ENCODE data around the gene PTPRD. TPM values are rescaled to one million over a fixed set of nuclear protein-coding genes. Genes with fewer than 3 reads are reported as not detected.

The PTPRD gene
- total and polyA plus RNA-seq, 2 donors from 2014 or later: 6.4 to 78.9 TPM

GRCh38 chr9:8696516-8696915 lies 1916.3 kb downstream of the PTPRD start:
- intact Hi-C loops (cut with DNase I): no loop called here
- H3K27ac ChIP-seq (ENCODE audit: low read depth in 2 of 2, low read length in 2 of 2): no peak overlapping the region

GRCh38 chr9:8694983-8695588 lies 1917.7 kb downstream of the PTPRD start:
- no peak overlapping the region for H3K9ac ChIP-seq (ENCODE audit: low read length in 3 of 3)
- DNase-seq: no peak
- intact Hi-C loops (cut with DNase I): no loop called here
- no peaks in the 10 kb centered on the region for H3K9me3 ChIP-seq (ENCODE audit: control insufficient read depth in 2 of 3, insufficient read depth in 1 of 3, low read length in 3 of 3)
- H3K27me3 ChIP-seq (ENCODE audit: control insufficient read depth, insufficient read depth, low read length): no peaks in the 10 kb centered on the region
- H3K4me3 ChIP-seq (ENCODE audit: low read length in 3 of 3): no peak overlapping the region
- H3K4me1 ChIP-seq (ENCODE audit: control insufficient read depth in 2 of 3, insufficient read depth in 2 of 3, low read depth in 1 of 3, low read length in 3 of 3): no peaks in the 10 kb centered on the region
- TF ChIP-seq CTCF (IDR thresholded peaks at IDR 0.05; ENCODE audit: borderline replicate concordance, extremely low read depth, insufficient read depth): no peak
- no peaks in the 10 kb centered on the region for H3K36me3 ChIP-seq (ENCODE audit: control insufficient read depth in 2 of 3, insufficient read depth in 3 of 3, low read length in 3 of 3)
- no peak overlapping the region for H3K27ac ChIP-seq (ENCODE audit: low read depth in 2 of 2, low read length in 2 of 2)
- FAIRE-seq: no peak

More at GRCh38 chr9:8696516-8696915, 1916.3 kb downstream of the PTPRD start:
- no peaks in the 10 kb centered on the region for H3K36me3 ChIP-seq (ENCODE audit: control insufficient read depth in 2 of 3, insufficient read depth in 3 of 3, low read length in 3 of 3)
- FAIRE-seq (no peak), DNase-seq (no peak)
- H3K9me3 ChIP-seq (ENCODE audit: control insufficient read depth in 2 of 3, insufficient read depth in 1 of 3, low read length in 3 of 3): no peaks in the 10 kb centered on the region
- no peaks in the 10 kb centered on the region for H3K4me1 ChIP-seq (ENCODE audit: control insufficient read depth in 2 of 3, insufficient read depth in 2 of 3, low read depth in 1 of 3, low read length in 3 of 3)
- H3K4me3 ChIP-seq (ENCODE audit: low read length in 3 of 3): no peak overlapping the region
- H3K9ac ChIP-seq (ENCODE audit: low read length in 3 of 3): no peak overlapping the region
- H3K27me3 ChIP-seq (ENCODE audit: control insufficient read depth, insufficient read depth, low read length): no peaks in the 10 kb centered on the region
- TF ChIP-seq CTCF (IDR thresholded peaks at IDR 0.05; ENCODE audit: borderline replicate concordance, extremely low read depth, insufficient read depth): no peak

GRCh38 chr9:8693464-8693863 lies 1919.3 kb downstream of the PTPRD start:
- H3K9ac ChIP-seq (ENCODE audit: low read length in 3 of 3): no peak overlapping the region
- TF ChIP-seq CTCF (IDR thresholded peaks at IDR 0.05; ENCODE audit: borderline replicate concordance, extremely low read depth, insufficient read depth): no peak
- H3K4me1 ChIP-seq (ENCODE audit: control insufficient read depth in 2 of 3, insufficient read depth in 2 of 3, low read depth in 1 of 3, low read length in 3 of 3): no peaks in the 10 kb centered on the region
- DNase-seq: no peak
- no peaks in the 10 kb centered on the region for H3K36me3 ChIP-seq (ENCODE audit: control insufficient read depth in 2 of 3, insufficient read depth in 3 of 3, low read length in 3 of 3)
- H3K27ac ChIP-seq (ENCODE audit: low read depth in 2 of 2, low read length in 2 of 2): no peak overlapping the region
- H3K4me3 ChIP-seq (ENCODE audit: low read length in 3 of 3): no peak overlapping the region
- intact Hi-C loops (cut with DNase I): no loop called here
- no peaks in the 10 kb centered on the region for H3K27me3 ChIP-seq (ENCODE audit: control insufficient read depth, insufficient read depth, low read length)
- no peaks in the 10 kb centered on the region for H3K9me3 ChIP-seq (ENCODE audit: control insufficient read depth in 2 of 3, insufficient read depth in 1 of 3, low read length in 3 of 3)
- no peak for FAIRE-seq

GRCh38 chr9:8686516-8686915 lies 1926.3 kb downstream of the PTPRD start:
- FAIRE-seq (no peak), DNase-seq (no peak)
- H3K4me1 ChIP-seq (ENCODE audit: control insufficient read depth in 2 of 3, insufficient read depth in 2 of 3, low read depth in 1 of 3, low read length in 3 of 3): no peaks in the 10 kb centered on the region
- H3K9me3 ChIP-seq (ENCODE audit: control insufficient read depth in 2 of 3, insufficient read depth in 1 of 3, low read length in 3 of 3): no peaks in the 10 kb centered on the region
- intact Hi-C loops (cut with DNase I): no loop called here
- H3K4me3 ChIP-seq (ENCODE audit: low read length in 3 of 3): no peak overlapping the region
- H3K36me3 ChIP-seq (ENCODE audit: control insufficient read depth in 2 of 3, insufficient read depth in 3 of 3, low read length in 3 of 3): no peaks in the 10 kb centered on the region
- H3K27me3 ChIP-seq (ENCODE audit: control insufficient read depth, insufficient read depth, low read length): no peaks in the 10 kb centered on the region
- no peak overlapping the region for H3K27ac ChIP-seq (ENCODE audit: low read depth in 2 of 2, low read length in 2 of 2)
- no peak overlapping the region for H3K9ac ChIP-seq (ENCODE audit: low read length in 3 of 3)
- no peak for TF ChIP-seq CTCF (IDR thresholded peaks at IDR 0.05; ENCODE audit: borderline replicate concordance, extremely low read depth, insufficient read depth)

Measured in kidney (tissue), 14 donors.